GM23338 (cell line): Measurements from ENCODE around the gene LRRFIP1. TPM values are rescaled to one million over a fixed set of nuclear protein-coding genes. Genes with fewer than 3 reads are reported as not detected.

Experiments used
- ATAC-seq: fragments of 200-7000 bp; cut with Tn5 transposase; 3 replicates; pipeline ENCODE4 v1.9.1; 2020
- DNase-seq: peaks from one replicate; pipeline ENCODE4 v3.0.0-alpha.2; 2015; ENCODE audit warnings: low spot score
- H2AFZ ChIP-seq: fragments of 200-600 bp; sonication (generic); 2 replicates; pipeline ENCODE4 v1.8.0; 2016; ENCODE audit warnings: antibody characterized with exemption, mild to moderate bottlenecking, moderate library complexity
- H3F3A ChIP-seq: fragments of 200-600 bp; sonication (generic); replicated peaks from 2 replicates; pipeline ENCODE4 v1.8.0; 2017; ENCODE audit warnings: antibody characterized with exemption, mixed run types, low read depth
- H3K27ac ChIP-seq: fragments of 200-600 bp; sonication (generic); 2 replicates; pipeline ENCODE4 v1.6.1; 2016; ENCODE audit warnings: low read depth
- H3K27me3 ChIP-seq: fragments of 200-600 bp; sonication (generic); 2 replicates; pipeline ENCODE4 v1.8.0; 2016; ENCODE audit warnings: mild to moderate bottlenecking, mixed run types, moderate library complexity; ENCODE audit not compliant: insufficient read depth
- H3K36me3 ChIP-seq: fragments of 200-600 bp; sonication (generic); 2 replicates; pipeline ENCODE4 v1.8.0; 2016; ENCODE audit warnings: mild to moderate bottlenecking; ENCODE audit not compliant: insufficient read depth
- H3K4me1 ChIP-seq: fragments of 200-600 bp; sonication (generic); 2 replicates; pipeline ENCODE4 v1.8.0; 2016; ENCODE audit warnings: mild to moderate bottlenecking, moderate library complexity; ENCODE audit not compliant: insufficient read depth
- H3K4me2 ChIP-seq: fragments of 200-600 bp; sonication (generic); 2 replicates; pipeline ENCODE4 v1.7.1; 2017; ENCODE audit warnings: mixed run types
- H3K4me3 ChIP-seq: fragments of 200-600 bp; sonication (generic); 2 replicates; pipeline ENCODE4 v1.6.1; 2016; ENCODE audit warnings: mixed run types
- H3K79me2 ChIP-seq: fragments of 200-600 bp; sonication (generic); replicated peaks from 2 replicates; pipeline ENCODE4 v1.8.0; 2017; ENCODE audit warnings: mild to moderate bottlenecking; ENCODE audit not compliant: insufficient read depth
- H3K9me2 ChIP-seq: fragments of 200-600 bp; sonication (generic); 2 replicates; pipeline ENCODE4 v1.8.0; 2017; ENCODE audit not compliant: insufficient read depth
- H4K20me1 ChIP-seq: fragments of 200-600 bp; sonication (generic); replicated peaks from 2 replicates; pipeline ENCODE4 v1.8.0; 2017; ENCODE audit warnings: mild to moderate bottlenecking; ENCODE audit not compliant: insufficient read depth
- H3K27ac Mint-ChIP-seq: 2 replicates; pipeline ENCODE4 v1.8.0; 2020; ENCODE audit warnings: inconsistent platforms, mild to moderate bottlenecking, moderate library complexity, mixed read lengths
- H3K27me3 Mint-ChIP-seq: 3 replicates; pipeline ENCODE4 v1.8.0; 2022; ENCODE audit warnings: low read depth, mild to moderate bottlenecking, moderate library complexity, mixed read lengths, inconsistent platforms; ENCODE audit not compliant: insufficient read depth, poor library complexity
- H3K36me3 Mint-ChIP-seq: 3 replicates; pipeline ENCODE4 v1.8.0; 2021; ENCODE audit warnings: low read depth, mild to moderate bottlenecking, inconsistent platforms, moderate library complexity, mixed read lengths
- H3K4me1 Mint-ChIP-seq: 3 replicates; pipeline ENCODE4 v1.8.0; 2020; ENCODE audit warnings: mild to moderate bottlenecking, inconsistent platforms, mixed read lengths
- H3K4me3 Mint-ChIP-seq: 3 replicates; pipeline ENCODE4 v1.8.0; 2021; ENCODE audit warnings: moderate library complexity, mild to moderate bottlenecking, inconsistent platforms, mixed read lengths
- H3K9me3 Mint-ChIP-seq: 3 replicates; pipeline ENCODE4 v1.8.0; 2020; ENCODE audit warnings: moderate library complexity, mild to moderate bottlenecking, inconsistent platforms, mixed read lengths
- CREB1 ChIP-seq: fragments of 250-450 bp; sonication (Bioruptor Pico); IDR thresholded peaks from 2 replicates; pipeline ENCODE4 v1.5.0; 2020; ENCODE audit warnings: low read depth, mild to moderate bottlenecking, moderate library complexity
- CTCF ChIP-seq, 2 experiments: fragments of 200-600 bp in 1 of 2; sonication (generic) in 1 of 2; conservative IDR thresholded peaks; 2 replicates each; pipeline versions ENCODE4 v1.5.1 to v1.6.1; 2016 to 2017; ENCODE audit warnings: antibody characterized with exemption in 2 of 2, low read depth in 2 of 2, mild to moderate bottlenecking in 2 of 2, moderate library complexity in 1 of 2
- ETS1 ChIP-seq: IDR thresholded peaks from 2 replicates; pipeline ENCODE4 v1.6.1; 2016; ENCODE audit warnings: antibody characterized with exemption
- EZH2 ChIP-seq: fragments of 200-600 bp; sonication (generic); IDR thresholded peaks from one replicate; pipeline ENCODE4 v1.8.0; 2017; ENCODE audit warnings: antibody characterized with exemption, mild to moderate bottlenecking, low read depth; ENCODE audit not compliant: unreplicated experiment
- EZH2phosphoT487 ChIP-seq: fragments of 200-600 bp; sonication (generic); IDR thresholded peaks from one replicate; pipeline ENCODE4 v1.8.1; 2018; ENCODE audit warnings: antibody characterized with exemption; ENCODE audit not compliant: unreplicated experiment
- JUNB ChIP-seq: IDR thresholded peaks from one replicate; pipeline ENCODE4 v1.6.1; 2016; ENCODE audit warnings: antibody characterized with exemption; ENCODE audit not compliant: unreplicated experiment
- NANOG ChIP-seq: IDR thresholded peaks from 2 replicates; pipeline ENCODE4 v1.6.1; 2016; ENCODE audit warnings: antibody characterized with exemption, borderline replicate concordance
- POLR2AphosphoS5 ChIP-seq: IDR thresholded peaks from 2 replicates; pipeline ENCODE4 v1.6.1; 2016; ENCODE audit warnings: antibody characterized with exemption, low read depth
- REST ChIP-seq: IDR thresholded peaks from one replicate; pipeline ENCODE4 v1.6.1; 2018; ENCODE audit warnings: antibody characterized with exemption; ENCODE audit not compliant: unreplicated experiment
- STAT1 ChIP-seq: IDR thresholded peaks from one replicate; pipeline ENCODE4 v1.6.1; 2016; ENCODE audit warnings: antibody characterized with exemption; ENCODE audit not compliant: unreplicated experiment
- ZNF114 ChIP-seq: fragments of 250-450 bp; sonication (Bioruptor Pico); IDR thresholded peaks from 2 replicates; pipeline ENCODE4 v1.5.0; 2020; ENCODE audit warnings: mild to moderate bottlenecking, moderate library complexity
- ZNF331 ChIP-seq: fragments of 250-450 bp; sonication (Bioruptor Pico); IDR thresholded peaks from 2 replicates; pipeline ENCODE4 v1.5.0; 2020; ENCODE audit warnings: low read depth, mild to moderate bottlenecking, moderate library complexity
- ZNF462 ChIP-seq: fragments of 250-450 bp; sonication (Bioruptor Pico); IDR thresholded peaks from 2 replicates; pipeline ENCODE4 v1.5.0; 2020; ENCODE audit warnings: mild to moderate bottlenecking, moderate library complexity
- polyA plus RNA-seq: library from polyadenylated mRNA; unstranded; fragments of >200 nt; fragmentation: Nextera tagmentation; extraction: Ambion mirVana; gene quantifications from 2 replicates; pipeline ENCODE4 v1.2.1, GENCODE V29; 2016
- total RNA-seq: library from RNA; depleted of rRNA; stranded (reverse); fragments of >200 nt; shearing (Covaris generic); gene quantifications from 2 replicates; pipeline ENCODE4 v1.2.3, GENCODE V29; 2014

The LRRFIP1 gene
- total and polyA plus RNA-seq, 2 experiments from 2014 or later = 59.6 to 178 TPM

- TF ChIP-seq ETS1 (no peak), ZNF331 (CRISPR knock-in tag) (no peak), POLR2AphosphoS5 (no peak), REST (no peak), EZH2phosphoT487 (no peak), NANOG (no peak), JUNB (no peak), ZNF114 (CRISPR knock-in tag) (no peak), ZNF462 (CRISPR knock-in tag) (no peak), EZH2 (no peak), CTCF (conservative IDR thresholded peaks at IDR 0.05; ENCODE audit: low read depth in 2 of 2) (no peak), STAT1 (no peak), CREB1 (CRISPR knock-in tag) (no peak)
- H3K27me3 Mint-ChIP-seq = peaks cover 14% of the 10 kb centered on the region
- H3K4me1 Mint-ChIP-seq = peaks cover 83% of the 10 kb centered on the region
- DNase-seq (peak; percentile 47), ATAC-seq (peak; percentile 59)
- H3K9me2 ChIP-seq = no peaks in the 10 kb centered on the region
- H3K27me3 ChIP-seq = no peaks in the 10 kb centered on the region
- H3K79me2 ChIP-seq = peaks cover 24% of the 10 kb centered on the region
- H3K36me3 ChIP-seq = no peaks in the 10 kb centered on the region
- H2AFZ ChIP-seq = peak within 1 kb of the TSS; percentile 92; the same call in 1 of the 2 replicates
- peak within 1 kb of the TSS; percentile 21 for H3K27ac Mint-ChIP-seq
- peak within 1 kb of the TSS; percentile 73 for H3K4me3 Mint-ChIP-seq
- peaks cover 28% of the 10 kb centered on the region for H3K36me3 Mint-ChIP-seq
- H3K27ac ChIP-seq = peak within 1 kb of the TSS; percentile 59; the same call in 1 of the 2 replicates
- H3F3A ChIP-seq = 0 out of 2 replicates have a peak, but pooled peaks cover 9% of the 10 kb centered on the region
- peak within 1 kb of the TSS; percentile 51 for H3K4me3 ChIP-seq
- H3K9me3 Mint-ChIP-seq = peaks cover 4% of the 10 kb centered on the region
- peaks cover 49% of the 10 kb centered on the region for H3K4me1 ChIP-seq
- H3K4me2 ChIP-seq = peak within 1 kb of the TSS; percentile 78
- no peaks in the 10 kb centered on the region for H4K20me1 ChIP-seq
These were observed 36.9 kb upstream of the LRRFIP1 start, which contains the start of gene RAB17 for GRCh38 chr2:237590272-237591140. Gene RAB17 (minus strand): TSS chr2:237590734. CDS start chr2:237586154, 4,580 bp downstream.
